Breast epithelium (tissue), 3 donors: Measurements from ENCODE around the gene ABCC12.

Source experiments
- CTCF ChIP-seq, 3 donors: fragments of 450-650 bp; IDR thresholded peaks; one replicate each; pipeline ENCODE4 v1.5.1; 2016 to 2017; ENCODE audit warnings: antibody characterized with exemption in 3 of 3, mild to moderate bottlenecking in 3 of 3, moderate library complexity in 3 of 3
- POLR2AphosphoS5 ChIP-seq, 3 donors: sonication (generic); formaldehyde crosslinking; IDR thresholded peaks; one replicate each; pipeline ENCODE4 v1.6.1; 2017; ENCODE audit warnings: antibody characterized with exemption in 3 of 3

GRCh38 chr16:48201515-48202201, 45.9 kb upstream of the ABCC12 start:
- TF ChIP-seq POLR2AphosphoS5 (IDR thresholded peaks at IDR 0.05) (no peak), CTCF (IDR thresholded peaks at IDR 0.05) (no peak)
